ENCODE results near the gene PLXNC1. TPM values are rescaled to one million over a fixed set of nuclear protein-coding genes. Genes with fewer than 3 reads are reported as not detected.

The PLXNC1 gene
- total RNA-seq, 5 donors from 2014 or later (not counting 1 experiment from before 2014, with no cell fraction given): 12.9 to 23.9 (median 19.2) TPM

DNA sequence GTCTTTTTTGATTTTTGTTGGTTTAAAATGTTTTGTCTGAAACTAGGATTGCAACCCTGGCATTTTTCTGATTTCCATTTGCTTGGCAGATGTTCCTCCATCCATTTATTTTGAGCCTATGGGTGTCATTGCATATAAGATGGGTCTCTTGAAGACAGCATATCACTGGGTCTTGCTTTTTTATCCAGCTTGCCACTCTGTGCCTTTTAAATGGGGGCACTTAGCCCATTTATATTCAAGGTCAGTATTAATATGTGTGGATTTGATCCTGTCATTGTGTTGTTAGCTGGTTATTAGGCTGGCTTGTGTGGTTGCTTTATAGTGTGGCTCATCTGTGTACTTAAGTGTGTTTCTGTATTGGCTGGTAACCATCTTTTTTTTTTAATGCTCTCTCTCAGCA is 171.7 kb downstream of the PLXNC1 start:
- ATAC-seq (replicated peaks in 1 of 4): no peak
- H3K4me1 ChIP-seq (ENCODE audit: control insufficient read depth in 1 of 2, extremely low read depth in 1 of 2, insufficient read depth in 2 of 2, low read length in 2 of 2): no peaks in the 10 kb centered on the region

DNA sequence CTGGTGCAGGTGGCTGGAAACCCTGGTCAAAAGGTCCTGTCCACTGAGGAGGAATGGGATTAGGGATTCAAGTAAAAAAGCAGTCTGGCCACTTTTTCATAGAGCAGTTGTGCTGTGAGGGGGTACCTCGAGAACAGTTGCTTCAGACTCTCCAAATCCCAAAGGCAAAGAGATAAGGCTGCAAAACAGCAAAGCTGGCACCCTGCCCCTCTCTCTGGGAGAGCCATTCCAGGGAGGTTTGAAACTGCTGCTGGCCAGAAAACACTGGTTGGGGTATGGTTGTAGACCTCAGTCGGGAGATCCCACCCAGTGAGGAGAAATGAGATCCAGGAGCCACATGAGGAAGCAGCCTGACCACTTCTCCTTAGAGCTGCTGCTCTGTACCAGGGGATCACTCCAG is 174.0 kb downstream of the PLXNC1 start:
- Histone ChIP-seq H3K9me3 (peaks cover 2% of the 10 kb centered on the region), H3K27ac (ENCODE audit: low read length) (no peak overlapping the region), H3K4me3 (ENCODE audit: control insufficient read depth in 1 of 2, extremely low read depth in 1 of 2, low read length in 1 of 2) (peak overlapping the region in 1 of 2 donors; percentile 25), H3K27me3 (replicated peaks in 1 of 2; ENCODE audit: control insufficient read depth in 2 of 2, extremely low read depth in 1 of 2, insufficient read depth in 2 of 2, low read length in 1 of 2) (no peaks in the 10 kb centered on the region), H3K4me1 (ENCODE audit: control insufficient read depth in 1 of 2, extremely low read depth in 1 of 2, insufficient read depth in 2 of 2, low read length in 2 of 2) (no peaks in the 10 kb centered on the region), H3K36me3 (ENCODE audit: control insufficient read depth in 2 of 2, extremely low read depth in 1 of 2, insufficient read depth in 1 of 2, low read length in 1 of 2) (peaks cover 13 to 21% of the 10 kb centered on the region in 2 donors)
- Mint-ChIP-seq H3K4me1 (peaks cover 0 to 1% (median 0%) of the 10 kb centered on the region in 3 donors), H3K4me3 (no peak overlapping the region), H3K27me3 (no peaks in the 10 kb centered on the region), H3K36me3 (peaks cover 84% of the 10 kb centered on the region), H3K9me3 (peaks cover 23 to 40% (median 31%) of the 10 kb centered on the region in 3 donors), H3K27ac (no peak overlapping the region)
- ATAC-seq (replicated peaks in 1 of 4): no peak
- no peak for DNase-seq
- POLR2A ChIA-PET: no interaction called here
- WGBS (ENCODE audit: insufficient coverage): no CpG with 5 or more reads among the region's 2 CpGs
- CTCF ChIA-PET: no interaction called here

More for the DNA sequence above, 171.7 kb downstream of the PLXNC1 start:
- no peak overlapping the region for H3K27ac Mint-ChIP-seq
- peaks cover 0 to 1% (median 0%) of the 10 kb centered on the region in 3 donors for H3K4me1 Mint-ChIP-seq
- Histone ChIP-seq H3K27me3 (replicated peaks in 1 of 2; ENCODE audit: control insufficient read depth in 2 of 2, extremely low read depth in 1 of 2, insufficient read depth in 2 of 2, low read length in 1 of 2) (no peaks in the 10 kb centered on the region), H3K27ac (ENCODE audit: low read length) (no peak overlapping the region), H3K4me3 (ENCODE audit: control insufficient read depth in 1 of 2, extremely low read depth in 1 of 2, low read length in 1 of 2) (no peak overlapping the region), H3K36me3 (ENCODE audit: control insufficient read depth in 2 of 2, extremely low read depth in 1 of 2, insufficient read depth in 1 of 2, low read length in 1 of 2) (peaks cover 13 to 21% of the 10 kb centered on the region in 2 donors), H3K9me3 (peaks cover 2% of the 10 kb centered on the region)
- H3K36me3 Mint-ChIP-seq: peaks cover 76% of the 10 kb centered on the region
- H3K9me3 Mint-ChIP-seq: peaks cover 26 to 52% (median 41%) of the 10 kb centered on the region in 3 donors
- no peak for DNase-seq
- CTCF ChIA-PET: no interaction called here
- H3K4me3 Mint-ChIP-seq: no peak overlapping the region
- H3K27me3 Mint-ChIP-seq: no peaks in the 10 kb centered on the region
- POLR2A ChIA-PET: no interaction called here

DNA sequence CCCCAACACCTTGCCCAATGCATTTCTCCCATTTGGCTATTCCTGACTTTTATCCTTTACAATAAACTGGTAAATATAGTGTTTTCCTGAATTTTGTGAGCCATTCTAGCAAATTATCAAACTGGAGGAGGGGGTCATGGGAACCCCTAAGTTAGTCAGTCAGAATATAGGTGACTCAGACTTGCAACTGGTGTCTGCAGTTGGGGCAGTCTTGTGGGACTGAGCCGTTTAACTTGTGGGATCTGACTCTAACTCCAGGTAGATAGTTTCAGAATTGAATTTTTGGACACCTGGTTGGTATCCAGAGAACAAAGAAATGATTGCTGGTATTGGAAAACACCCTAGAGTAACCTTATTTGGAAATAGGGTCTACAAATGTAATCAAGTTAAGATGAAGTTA is 177.9 kb downstream of the PLXNC1 start:
- Histone ChIP-seq H3K4me1 (ENCODE audit: control insufficient read depth in 1 of 2, extremely low read depth in 1 of 2, insufficient read depth in 2 of 2, low read length in 2 of 2) (no peaks in the 10 kb centered on the region), H3K9me3 (no peaks in the 10 kb centered on the region), H3K4me3 (ENCODE audit: control insufficient read depth in 1 of 2, extremely low read depth in 1 of 2, low read length in 1 of 2) (no peak overlapping the region), H3K36me3 (ENCODE audit: control insufficient read depth in 2 of 2, extremely low read depth in 1 of 2, insufficient read depth in 1 of 2, low read length in 1 of 2) (peaks cover 12 to 22% of the 10 kb centered on the region in 2 donors), H3K27ac (ENCODE audit: low read length) (no peak overlapping the region), H3K27me3 (replicated peaks in 1 of 2; ENCODE audit: control insufficient read depth in 2 of 2, extremely low read depth in 1 of 2, insufficient read depth in 2 of 2, low read length in 1 of 2) (no peaks in the 10 kb centered on the region)
- ATAC-seq (replicated peaks in 1 of 4): no peak
- no peak for DNase-seq
- POLR2A ChIA-PET: no interaction called here
- Mint-ChIP-seq H3K4me1 (no peaks in the 10 kb centered on the region), H3K27me3 (no peaks in the 10 kb centered on the region), H3K9me3 (peaks cover 2 to 4% (median 3%) of the 10 kb centered on the region in 3 donors), H3K36me3 (peaks cover 76% of the 10 kb centered on the region), H3K4me3 (no peak overlapping the region), H3K27ac (no peak overlapping the region)
- CTCF ChIA-PET: interaction anchor here in 1 of 2 donors (0.7 kb wide), 1 partner anchor 307 kb away, joined by 3 read pairs; no protein-coding TSS in a partner anchor
- WGBS (ENCODE audit: insufficient coverage): 89% methylated on average over 1 of the region's 1 CpG

DNA sequence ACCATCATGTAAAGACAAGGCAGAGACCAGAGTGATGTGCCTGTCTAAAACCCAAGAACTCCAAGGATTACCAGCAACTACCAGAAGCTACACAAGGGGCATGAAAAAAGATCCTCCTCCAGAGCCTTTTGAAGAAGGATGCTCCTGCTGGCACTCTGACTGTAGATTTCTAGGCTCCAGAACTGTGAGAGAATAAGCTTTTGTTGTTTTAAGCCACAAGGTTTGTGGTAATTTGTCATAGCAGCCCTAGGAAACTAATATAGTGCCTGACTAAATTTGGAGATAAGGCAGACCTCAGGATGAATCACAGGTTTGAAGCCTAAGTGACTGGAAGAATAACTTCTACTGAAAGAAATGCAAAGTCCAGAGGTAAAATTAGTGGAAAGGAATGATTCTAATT is 178.3 kb downstream of the PLXNC1 start:
- CTCF ChIA-PET: interaction anchor here (0.7 to 0.8 kb wide), 2 partner anchors 23 to 307 kb away, joined by 3 read pairs; no protein-coding TSS in a partner anchor
- H3K9me3 Mint-ChIP-seq: no peaks in the 10 kb centered on the region
- no peak overlapping the region for H3K4me3 ChIP-seq (ENCODE audit: control insufficient read depth in 1 of 2, extremely low read depth in 1 of 2, low read length in 1 of 2)
- H3K4me1 ChIP-seq (ENCODE audit: control insufficient read depth in 1 of 2, extremely low read depth in 1 of 2, insufficient read depth in 2 of 2, low read length in 2 of 2): no peaks in the 10 kb centered on the region
- POLR2A ChIA-PET: interaction anchor here in 1 of 2 donors (0.6 kb wide), 1 partner anchor 134 kb away, joined by 4 read pairs; no protein-coding TSS in a partner anchor
- no peak overlapping the region for H3K27ac ChIP-seq (ENCODE audit: low read length)
- DNase-seq: no peak
- H3K9me3 ChIP-seq: no peaks in the 10 kb centered on the region
- no peak for ATAC-seq (replicated peaks in 1 of 4)
- H3K27me3 ChIP-seq (replicated peaks in 1 of 2; ENCODE audit: control insufficient read depth in 2 of 2, extremely low read depth in 1 of 2, insufficient read depth in 2 of 2, low read length in 1 of 2): no peaks in the 10 kb centered on the region
- no peaks in the 10 kb centered on the region for H3K4me1 Mint-ChIP-seq
- H3K36me3 ChIP-seq (ENCODE audit: control insufficient read depth in 2 of 2, extremely low read depth in 1 of 2, insufficient read depth in 1 of 2, low read length in 1 of 2): peaks cover 10 to 18% of the 10 kb centered on the region in 2 donors
- H3K27me3 Mint-ChIP-seq: no peaks in the 10 kb centered on the region
- no peak overlapping the region for H3K4me3 Mint-ChIP-seq
- H3K27ac Mint-ChIP-seq: no peak overlapping the region
- peaks cover 74% of the 10 kb centered on the region for H3K36me3 Mint-ChIP-seq

DNA sequence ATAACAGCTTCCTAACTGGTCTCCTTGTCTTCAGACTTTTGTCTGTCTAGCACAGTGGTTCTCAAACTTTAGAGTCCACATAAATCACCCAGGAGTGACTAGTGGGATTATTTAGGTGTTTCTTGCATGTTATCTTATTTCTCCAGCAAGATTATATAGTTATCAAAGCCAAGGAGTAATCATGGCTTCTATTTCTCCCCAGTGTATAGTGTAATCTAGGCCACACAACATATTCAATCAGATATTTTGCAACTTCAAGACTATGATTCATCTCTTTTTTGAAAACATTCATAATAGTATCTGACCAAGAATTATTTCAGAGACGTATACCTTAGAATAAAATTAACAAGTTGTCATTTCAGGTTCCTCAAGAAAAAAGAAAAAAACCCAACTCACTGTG is 179.4 kb downstream of the PLXNC1 start:
- H3K27ac Mint-ChIP-seq: no peak overlapping the region
- ATAC-seq (replicated peaks in 1 of 4): no peak
- H3K36me3 Mint-ChIP-seq: peaks cover 68% of the 10 kb centered on the region
- POLR2A ChIA-PET: no interaction called here
- CTCF ChIA-PET: no interaction called here
- H3K9me3 Mint-ChIP-seq: no peaks in the 10 kb centered on the region
- no peaks in the 10 kb centered on the region for H3K9me3 ChIP-seq
- H3K4me3 Mint-ChIP-seq: no peak overlapping the region
- no peaks in the 10 kb centered on the region for H3K4me1 ChIP-seq (ENCODE audit: control insufficient read depth in 1 of 2, extremely low read depth in 1 of 2, insufficient read depth in 2 of 2, low read length in 2 of 2)
- no peak overlapping the region for H3K4me3 ChIP-seq (ENCODE audit: control insufficient read depth in 1 of 2, extremely low read depth in 1 of 2, low read length in 1 of 2)
- WGBS (ENCODE audit: insufficient coverage): no CpG with 5 or more reads among the region's 1 CpG
- no peak overlapping the region for H3K27ac ChIP-seq (ENCODE audit: low read length)
- peaks cover 3 to 11% of the 10 kb centered on the region in 2 donors for H3K36me3 ChIP-seq (ENCODE audit: control insufficient read depth in 2 of 2, extremely low read depth in 1 of 2, insufficient read depth in 1 of 2, low read length in 1 of 2)
- H3K27me3 ChIP-seq (replicated peaks in 1 of 2; ENCODE audit: control insufficient read depth in 2 of 2, extremely low read depth in 1 of 2, insufficient read depth in 2 of 2, low read length in 1 of 2): no peaks in the 10 kb centered on the region
- no peaks in the 10 kb centered on the region for H3K4me1 Mint-ChIP-seq
- no peak for DNase-seq
- H3K27me3 Mint-ChIP-seq: no peaks in the 10 kb centered on the region

DNA sequence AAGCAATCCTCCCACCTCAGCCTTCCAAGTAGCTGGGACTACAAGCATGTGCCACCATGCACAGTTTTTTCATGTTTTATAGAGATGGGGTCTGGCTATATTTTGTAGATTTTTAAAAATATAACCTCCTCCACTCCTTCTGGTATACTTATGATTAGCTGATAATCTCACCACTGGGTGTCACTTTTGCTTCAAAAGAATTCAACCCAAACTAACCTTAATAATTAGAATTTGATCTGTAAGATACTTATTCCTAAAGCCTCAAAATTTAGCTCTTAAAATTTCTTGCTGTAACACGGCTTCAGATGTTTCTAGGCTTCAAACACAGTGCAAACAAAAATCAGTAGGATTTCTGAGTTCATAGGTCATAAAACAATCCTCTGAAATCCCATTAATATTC is 181.0 kb downstream of the PLXNC1 start:
- ChIA-PET CTCF (no interaction called here), POLR2A (no interaction called here)
- no peak for ATAC-seq (replicated peaks in 1 of 4)
- Histone ChIP-seq H3K4me3 (ENCODE audit: control insufficient read depth in 1 of 2, extremely low read depth in 1 of 2, low read length in 1 of 2) (no peak overlapping the region), H3K27me3 (replicated peaks in 1 of 2; ENCODE audit: control insufficient read depth in 2 of 2, extremely low read depth in 1 of 2, insufficient read depth in 2 of 2, low read length in 1 of 2) (no peaks in the 10 kb centered on the region), H3K27ac (ENCODE audit: low read length) (no peak overlapping the region), H3K36me3 (ENCODE audit: control insufficient read depth in 2 of 2, extremely low read depth in 1 of 2, insufficient read depth in 1 of 2, low read length in 1 of 2) (peaks cover 3% of the 10 kb centered on the region in 2 donors), H3K4me1 (ENCODE audit: control insufficient read depth in 1 of 2, extremely low read depth in 1 of 2, insufficient read depth in 2 of 2, low read length in 2 of 2) (no peaks in the 10 kb centered on the region), H3K9me3 (no peaks in the 10 kb centered on the region)
- Mint-ChIP-seq H3K27me3 (no peaks in the 10 kb centered on the region), H3K27ac (no peak overlapping the region), H3K36me3 (peaks cover 70% of the 10 kb centered on the region), H3K4me3 (no peak overlapping the region), H3K9me3 (no peaks in the 10 kb centered on the region), H3K4me1 (no peaks in the 10 kb centered on the region)
- WGBS (ENCODE audit: insufficient coverage): no CpG with 5 or more reads among the region's 1 CpG
- DNase-seq: no peak

DNA sequence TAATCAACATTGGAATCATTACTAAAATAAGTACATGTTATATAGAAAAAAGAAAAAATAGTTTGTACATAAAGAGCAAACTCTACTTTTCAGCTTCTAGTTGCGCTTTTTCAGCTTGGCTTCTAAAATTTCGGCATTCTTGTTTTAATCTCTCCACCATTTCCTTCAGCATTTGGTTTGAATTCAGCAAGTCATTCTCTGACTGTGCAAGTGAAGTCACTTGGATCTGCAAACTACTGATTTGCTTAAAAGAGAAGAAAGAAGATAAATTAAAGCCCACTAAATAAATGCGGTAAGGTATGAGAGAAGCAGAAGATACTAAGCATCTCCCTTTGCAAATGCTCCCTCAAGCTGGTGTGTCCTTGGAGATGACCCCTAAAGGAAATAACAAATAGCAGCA is 185.0 kb downstream of the PLXNC1 start:
- WGBS (ENCODE audit: insufficient coverage): no CpG with 5 or more reads among the region's 3 CpGs
- ATAC-seq (replicated peaks in 1 of 4) (no peak), DNase-seq (no peak)
- H3K9me3 ChIP-seq: no peaks in the 10 kb centered on the region
- H3K27me3 Mint-ChIP-seq: no peaks in the 10 kb centered on the region
- no peaks in the 10 kb centered on the region for H3K4me1 ChIP-seq (ENCODE audit: control insufficient read depth in 1 of 2, extremely low read depth in 1 of 2, insufficient read depth in 2 of 2, low read length in 2 of 2)
- H3K27me3 ChIP-seq (replicated peaks in 1 of 2; ENCODE audit: control insufficient read depth in 2 of 2, extremely low read depth in 1 of 2, insufficient read depth in 2 of 2, low read length in 1 of 2): no peaks in the 10 kb centered on the region
- H3K4me3 ChIP-seq (ENCODE audit: control insufficient read depth in 1 of 2, extremely low read depth in 1 of 2, low read length in 1 of 2): no peak overlapping the region
- peaks cover 3% of the 10 kb centered on the region in 2 donors for H3K36me3 ChIP-seq (ENCODE audit: control insufficient read depth in 2 of 2, extremely low read depth in 1 of 2, insufficient read depth in 1 of 2, low read length in 1 of 2)
- POLR2A ChIA-PET: no interaction called here
- H3K36me3 Mint-ChIP-seq: peaks cover 53% of the 10 kb centered on the region
- CTCF ChIA-PET: interaction anchor here in 1 of 2 donors (0.6 kb wide), 1 partner anchor 928 kb away, joined by 3 read pairs; no protein-coding TSS in a partner anchor
- H3K27ac ChIP-seq (ENCODE audit: low read length): no peak overlapping the region
- H3K4me1 Mint-ChIP-seq: no peaks in the 10 kb centered on the region
- no peak overlapping the region for H3K4me3 Mint-ChIP-seq
- H3K27ac Mint-ChIP-seq: no peak overlapping the region
- no peaks in the 10 kb centered on the region for H3K9me3 Mint-ChIP-seq
